Calu3 (cell line): ENCODE measurements around the gene CXXC5. TPM values are rescaled to one million over a fixed set of nuclear protein-coding genes. Genes with fewer than 3 reads are reported as not detected.
"Not testable (repeated sequence)": the region's sequence is repeated elsewhere in the genome, so short reads cannot be mapped to it uniquely, and the experiment has no call there.

Experiments
- BruUV-seq: library from RNA; stranded (reverse); fragments of 400-500 nt; replicated peaks from 2 replicates; lab custom pipeline; 2021; lab: Mats Ljungman, UMichigan
- CTCF ChIA-PET: fragments of 300-600 bp; sonication (Branson Sonifier 250); formaldehyde crosslinking; loops from one replicate; lab custom pipeline; 2022; ENCODE audit warnings: antibody characterized with exemption; lab: Charles Lee
- DNase-seq: peaks from one replicate; pipeline ENCODE4 v3.0.0; 2022
- H3K27ac Mint-ChIP-seq: one replicate; pipeline ENCODE4 v1.8.0; 2022; ENCODE audit warnings: mixed read lengths; ENCODE audit not compliant: unreplicated experiment
- H3K27me3 Mint-ChIP-seq: one replicate; pipeline ENCODE4 v1.8.0; 2022; ENCODE audit warnings: mixed read lengths; ENCODE audit not compliant: unreplicated experiment
- H3K36me3 Mint-ChIP-seq: one replicate; pipeline ENCODE4 v1.8.0; 2022; ENCODE audit warnings: mild to moderate bottlenecking, moderate library complexity, mixed read lengths; ENCODE audit not compliant: insufficient read depth, unreplicated experiment
- H3K4me1 Mint-ChIP-seq: one replicate; pipeline ENCODE4 v1.8.0; 2022; ENCODE audit warnings: mild to moderate bottlenecking, low read depth, mixed read lengths; ENCODE audit not compliant: unreplicated experiment
- H3K4me3 Mint-ChIP-seq: one replicate; pipeline ENCODE4 v1.8.0; 2022; ENCODE audit warnings: mild to moderate bottlenecking, low read depth, moderate library complexity, mixed read lengths; ENCODE audit not compliant: unreplicated experiment
- H3K9me3 Mint-ChIP-seq: one replicate; pipeline ENCODE4 v1.8.0; 2022; ENCODE audit warnings: low read depth, mixed read lengths; ENCODE audit not compliant: unreplicated experiment
- CTCF ChIP-seq: fragments of 200-600 bp; IDR thresholded peaks from one replicate; pipeline ENCODE4 v1.8.0; 2022; ENCODE audit warnings: antibody characterized with exemption; ENCODE audit not compliant: unreplicated experiment
- intact Hi-C: fragments of 100-400 bp; cut with micrococcal nuclease; formaldehyde crosslinking; loops from one replicate; pipeline ENCODE4 v1.10.0; 2022; ENCODE audit not compliant: unreplicated experiment
- total RNA-seq: library from RNA; stranded (reverse); gene quantifications from 2 replicates; pipeline ENCODE4 v1.2.3, GENCODE V29; 2022

The CXXC5 gene
- total RNA-seq, 1 experiment from 2014 or later = 69.1 TPM

DNA sequence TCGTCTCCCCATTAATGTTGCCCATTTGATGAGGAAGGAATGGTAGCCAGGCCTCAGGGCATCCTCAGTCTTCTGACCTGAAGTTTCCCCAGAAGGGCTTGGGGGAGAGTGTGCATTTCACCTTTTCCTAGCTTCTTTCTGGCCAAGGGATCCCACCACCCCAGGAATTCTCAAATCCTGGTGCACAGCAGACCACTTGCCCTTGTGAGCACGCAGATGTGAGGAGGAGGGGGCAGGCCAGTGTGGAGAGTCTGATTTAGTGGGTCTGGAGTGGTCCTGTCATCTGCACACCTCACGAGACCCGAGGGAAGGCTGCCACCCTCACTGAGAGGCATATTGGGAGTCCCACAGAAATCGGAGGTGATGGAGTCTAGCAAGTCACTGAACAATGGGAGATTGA lies 64.3 kb downstream of the CXXC5 start:
- H3K27ac Mint-ChIP-seq = no peak overlapping the region
- no peak for DNase-seq
- no peak for TF ChIP-seq CTCF
- H3K4me1 Mint-ChIP-seq = peaks cover 16% of the 10 kb centered on the region
- intact Hi-C loops = no loop called here
- CTCF ChIA-PET = interaction anchor here (0.6 kb wide), 1 partner anchor 64 kb away, joined by 4 read pairs; the partner anchor contains the start of gene CXXC5
- H3K4me3 Mint-ChIP-seq = no peak overlapping the region
- H3K36me3 Mint-ChIP-seq = peaks cover 9% of the 10 kb centered on the region
- BruUV-seq = no TSS peak
- no peaks in the 10 kb centered on the region for H3K9me3 Mint-ChIP-seq
- H3K27me3 Mint-ChIP-seq = peaks cover 28% of the 10 kb centered on the region

DNA sequence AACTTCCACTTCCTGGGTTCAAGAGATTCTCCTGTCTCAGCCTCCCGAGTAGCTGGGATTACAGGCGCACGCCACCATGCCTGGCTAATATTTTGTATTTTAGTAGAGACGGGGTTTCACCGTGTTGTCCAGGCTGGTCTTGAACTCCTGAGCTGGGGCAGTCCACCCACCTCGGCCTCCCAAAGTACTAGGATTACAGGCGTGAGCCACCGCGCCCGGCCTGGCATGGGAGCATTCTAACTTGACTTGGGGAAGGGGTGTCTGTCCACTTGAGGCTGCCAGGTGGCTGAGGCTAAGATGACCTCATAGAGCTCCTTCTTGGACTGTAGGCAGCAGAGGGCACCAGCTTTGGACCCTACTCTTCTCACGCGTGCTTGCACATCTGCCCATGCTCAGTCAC lies 65.7 kb downstream of the CXXC5 start:
- H3K27ac Mint-ChIP-seq, H3K4me1 Mint-ChIP-seq, intact Hi-C loops, BruUV-seq, H3K36me3 Mint-ChIP-seq, DNase-seq, H3K4me3 Mint-ChIP-seq, H3K9me3 Mint-ChIP-seq: not testable (repeated sequence)
- CTCF ChIA-PET = interaction anchor here (0.7 kb wide), 2 partner anchors 25 to 50 kb away, joined by 4 read pairs; no protein-coding TSS in a partner anchor
- H3K27me3 Mint-ChIP-seq = peaks cover 28% of the 10 kb centered on the region

GRCh38 chr5:139717221-139717620 lies 69.1 kb downstream of the CXXC5 start:
- H3K4me3 Mint-ChIP-seq = no peak overlapping the region
- intact Hi-C loops = no loop called here
- peaks cover 5% of the 10 kb centered on the region for H3K9me3 Mint-ChIP-seq
- no peak for TF ChIP-seq CTCF
- no peaks in the 10 kb centered on the region for H3K4me1 Mint-ChIP-seq
- no peaks in the 10 kb centered on the region for H3K36me3 Mint-ChIP-seq
- H3K27ac Mint-ChIP-seq = no peak overlapping the region
- H3K27me3 Mint-ChIP-seq = peaks cover 12% of the 10 kb centered on the region
- BruUV-seq = no TSS peak
- no peak for DNase-seq
- CTCF ChIA-PET = no interaction called here

DNA sequence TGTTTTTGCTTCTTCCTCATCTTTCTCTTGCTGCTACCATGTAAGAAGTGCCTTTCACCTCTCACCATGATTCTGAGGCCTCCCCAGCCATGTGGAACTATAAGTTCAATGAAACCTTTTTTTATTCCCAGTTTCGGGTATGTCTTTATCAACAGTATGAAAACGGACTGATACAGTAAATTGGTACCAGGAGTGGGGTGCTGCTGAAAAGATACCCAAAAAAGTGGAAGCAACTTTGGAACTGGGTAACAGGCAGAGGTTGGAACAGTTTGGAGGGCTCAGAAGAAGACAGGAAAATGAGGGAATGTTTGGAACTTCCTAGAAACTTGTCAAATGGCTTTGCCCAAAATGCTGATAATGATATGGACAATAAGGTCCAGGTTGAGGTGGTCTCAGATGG lies 70.3 kb downstream of the CXXC5 start:
- BruUV-seq, CTCF ChIA-PET, H3K27me3 Mint-ChIP-seq, intact Hi-C loops, H3K9me3 Mint-ChIP-seq, H3K36me3 Mint-ChIP-seq, DNase-seq, H3K4me1 Mint-ChIP-seq, H3K4me3 Mint-ChIP-seq, H3K27ac Mint-ChIP-seq: not testable (repeated sequence)

DNA sequence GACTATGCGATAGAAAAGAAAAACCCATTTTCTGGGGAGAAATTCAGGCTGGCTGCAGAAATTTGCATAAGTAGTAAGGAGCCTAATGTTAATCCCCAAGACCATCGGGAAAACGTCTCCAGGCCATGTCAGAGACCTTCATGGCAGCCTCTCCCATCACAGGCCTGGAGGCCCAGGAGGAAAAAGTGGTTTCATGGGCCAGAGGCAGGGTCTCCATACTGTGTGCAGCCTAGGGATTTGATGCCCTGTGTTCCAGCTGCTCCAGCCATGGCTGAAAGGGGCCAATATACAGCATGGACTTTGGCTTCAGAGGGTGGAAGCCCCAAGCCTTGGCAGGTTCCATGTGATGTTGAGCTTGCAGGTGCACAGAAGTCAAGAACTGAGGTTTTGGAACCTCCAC lies 71.8 kb downstream of the CXXC5 start:
- intact Hi-C loops, BruUV-seq, H3K27me3 Mint-ChIP-seq, H3K36me3 Mint-ChIP-seq, DNase-seq, H3K4me1 Mint-ChIP-seq, H3K27ac Mint-ChIP-seq, H3K9me3 Mint-ChIP-seq, H3K4me3 Mint-ChIP-seq, CTCF ChIA-PET: not testable (repeated sequence)

- Mint-ChIP-seq H3K4me1 (peaks cover 13% of the 10 kb centered on the region), H3K36me3 (no peaks in the 10 kb centered on the region), H3K9me3 (no peaks in the 10 kb centered on the region), H3K4me3 (no peak overlapping the region), H3K27me3 (no peaks in the 10 kb centered on the region), H3K27ac (no peak overlapping the region)
- CTCF ChIA-PET = no interaction called here
- no peak for DNase-seq
- BruUV-seq = no TSS peak
- intact Hi-C loops = no loop called here
- no peak for TF ChIP-seq CTCF
These were observed 75.9 kb downstream of the CXXC5 start for GRCh38 chr5:139723986-139724587.
